Endothelial cell of umbilical vein (primary cell): Measurements from ENCODE around the gene FMR1NB. TPM values are rescaled to one million over a fixed set of nuclear protein-coding genes. Genes with fewer than 3 reads are reported as not detected.

ENCODE experiments used
- BruUV-seq: library from RNA; stranded (reverse); fragments of 400-500 nt; replicated peaks from 2 replicates; lab custom pipeline; 2021; lab: Mats Ljungman, UMichigan
- CTCF ChIA-PET: fragments of 300-600, 350-600 bp; sonication (Branson Sonifier 250); formaldehyde crosslinking; loops from one replicate; lab custom pipeline; 2021; ENCODE audit warnings: antibody characterized with exemption, inconsistent platforms; lab: Charles Lee
- POLR2A ChIA-PET: fragments of 300-600, 350-600 bp; sonication (Branson Sonifier 250); formaldehyde crosslinking; loops from one replicate; lab custom pipeline; 2021; ENCODE audit warnings: antibody characterized with exemption, inconsistent platforms; lab: Charles Lee
- DNase-seq: peaks from one replicate; pipeline ENCODE4 v3.0.0-alpha.2; 2011; ENCODE audit warnings: low read depth, low spot score
- FAIRE-seq: peaks from 2 replicates; lab custom pipeline; 2011; peaks lifted over from hg19 to GRCh38; lab: Jason Lieb, UNC
- H2AFZ ChIP-seq: 2 replicates; pipeline ENCODE4 v1.6.0; 2012; ENCODE audit warnings: low read depth, low read length, control low read depth, inconsistent platforms
- H3K27ac ChIP-seq: 2 replicates; pipeline ENCODE4 v1.5.1; 2011; ENCODE audit warnings: low read depth, mild to moderate bottlenecking, control low read depth, low read length, moderate library complexity; ENCODE audit not compliant: insufficient read depth
- H3K27me3 ChIP-seq, 2 experiments: 2 replicates each; pipeline versions ENCODE4 v1.6.0 to v1.6.1; 2011; ENCODE audit warnings: low read length in 2 of 2, mixed read lengths in 1 of 2; ENCODE audit not compliant: control insufficient read depth in 2 of 2, insufficient read depth in 2 of 2
- H3K36me3 ChIP-seq, 2 experiments: 2 replicates in 1 of 2; 3 replicates in 1 of 2; pipeline ENCODE4 v1.5.1; 2011; ENCODE audit warnings: low read length in 2 of 2, mild to moderate bottlenecking in 1 of 2, moderate library complexity in 1 of 2; ENCODE audit not compliant: control insufficient read depth in 2 of 2, insufficient read depth in 2 of 2; ENCODE audit errors: extremely low read depth in 1 of 2
- H3K4me1 ChIP-seq: 3 replicates; pipeline ENCODE4 v1.5.1; 2011; ENCODE audit warnings: mild to moderate bottlenecking, low read length; ENCODE audit not compliant: control insufficient read depth, insufficient read depth; ENCODE audit errors: extremely low read depth
- H3K4me2 ChIP-seq: 2 replicates; pipeline ENCODE4 v1.6.1; 2011; ENCODE audit warnings: low read length, control low read depth, mixed read lengths; ENCODE audit not compliant: insufficient read depth
- H3K4me3 ChIP-seq, 3 experiments: fragments of 200-600 bp in 1 of 3; sonication (generic), shearing (Covaris generic) in 1 of 3; replicated peaks in 1 of 3; 2 replicates each; pipeline ENCODE4 v1.5.1; 2011 to 2016; ENCODE audit warnings: control low read depth in 3 of 3, low read length in 3 of 3, mild to moderate bottlenecking in 2 of 3, inconsistent platforms in 1 of 3, low read depth in 1 of 3, moderate library complexity in 1 of 3; ENCODE audit not compliant: insufficient read depth in 1 of 3
- H3K79me2 ChIP-seq: 2 replicates; pipeline ENCODE4 v1.6.0; 2012; ENCODE audit warnings: low read length, inconsistent platforms; ENCODE audit not compliant: control insufficient read depth, insufficient read depth
- H3K9ac ChIP-seq: replicated peaks from 2 replicates; pipeline ENCODE3; 2011; ENCODE audit warnings: low read length, control low read depth; ENCODE audit not compliant: insufficient read depth; ENCODE audit errors: extremely low read depth
- H3K9me1 ChIP-seq: replicated peaks from 3 replicates; pipeline ENCODE4 v1.6.0; 2011; ENCODE audit warnings: mild to moderate bottlenecking, low read length; ENCODE audit not compliant: control insufficient read depth, insufficient read depth; ENCODE audit errors: extremely low read depth
- H3K9me3 ChIP-seq: replicated peaks from 2 replicates; pipeline ENCODE4 v1.5.1; 2012; ENCODE audit warnings: low read length, inconsistent platforms; ENCODE audit not compliant: control insufficient read depth, insufficient read depth
- H4K20me1 ChIP-seq: replicated peaks from 2 replicates; pipeline ENCODE3; 2011; ENCODE audit warnings: mild to moderate bottlenecking, low read length; ENCODE audit not compliant: control insufficient read depth, insufficient read depth; ENCODE audit errors: extremely low read depth
- CTCF ChIP-seq, 2 donors: IDR thresholded peaks; 1 replicate in 1 of 2; 2 replicates in 1 of 2; pipeline ENCODE4 v1.5.1; 2011; ENCODE audit warnings: low read length in 2 of 2, mild to moderate bottlenecking in 2 of 2, moderate library complexity in 2 of 2, control low read depth in 1 of 2, inconsistent platforms in 1 of 2, low read depth in 1 of 2; ENCODE audit not compliant: insufficient read depth in 1 of 2; ENCODE audit errors: extremely low read depth in 1 of 2
- EZH2 ChIP-seq: IDR thresholded peaks from 2 replicates; pipeline ENCODE4 v1.6.1; 2012; ENCODE audit warnings: borderline replicate concordance, low read depth, mild to moderate bottlenecking, moderate library complexity, low read length, inconsistent platforms; ENCODE audit not compliant: severe bottlenecking
- FOS ChIP-seq: IDR thresholded peaks from 2 replicates; pipeline ENCODE4 v1.6.1; 2011; ENCODE audit warnings: mild to moderate bottlenecking, low read length, moderate library complexity, borderline replicate concordance; ENCODE audit not compliant: insufficient read depth
- GATA2 ChIP-seq: IDR thresholded peaks from 2 replicates; pipeline ENCODE4 v1.7.0; 2011; ENCODE audit warnings: low read depth, mild to moderate bottlenecking, moderate library complexity, mixed read lengths, low read length; ENCODE audit not compliant: insufficient read length, insufficient read depth
- JUN ChIP-seq: IDR thresholded peaks from 2 replicates; pipeline ENCODE4 v1.6.1; 2011; ENCODE audit warnings: borderline replicate concordance, low read depth; ENCODE audit not compliant: insufficient read length, insufficient read depth
- MAX ChIP-seq: IDR thresholded peaks from 2 replicates; pipeline ENCODE4 v1.6.1; 2011; ENCODE audit not compliant: insufficient read depth, insufficient read length
- MYC ChIP-seq: IDR thresholded peaks from one replicate; pipeline ENCODE4 v1.6.1; 2011; ENCODE audit warnings: mild to moderate bottlenecking, low read depth, low read length
- POLR2A ChIP-seq: IDR thresholded peaks from 2 replicates; pipeline ENCODE4 v1.6.1; 2012; ENCODE audit warnings: low read depth, mild to moderate bottlenecking, control low read depth, low read length
- POLR2AphosphoS5 ChIP-seq: IDR thresholded peaks from 2 replicates; pipeline ENCODE4 v1.6.1; 2012; ENCODE audit warnings: low read depth, mild to moderate bottlenecking, control low read depth, low read length, moderate library complexity; ENCODE audit not compliant: insufficient read depth
- dilution Hi-C: fragments of 300-500 bp; cut with MboI; formaldehyde crosslinking; loops from one replicate; pipeline ENCODE4 v1.15.0; 2019; ENCODE audit warnings: low sequenced_read_pairs; ENCODE audit not compliant: extremely low pct_ligation_motif_present
- intact Hi-C: fragments of 100-400 bp; cut with micrococcal nuclease; formaldehyde crosslinking; loops from one replicate; pipeline ENCODE4 v1.10.0; 2022
- polyA plus RNA-seq, 4 experiments: library from polyadenylated mRNA; depleted of rRNA in 3 of 4; stranded (reverse) in 3 of 4; unstranded in 1 of 4; fragments of >200 nt; gene quantifications; 2 replicates each; pipeline versions ENCODE4 v1.2.1 to v1.2.3, GENCODE V29; 2011 to 2012; ENCODE audit warnings: missing spikeins in 1 of 4
- total RNA-seq: library from RNA; stranded (reverse); gene quantifications from 2 replicates; pipeline ENCODE4 v1.2.3, GENCODE V29; 2021

Gene FMR1NB
- total and polyA plus RNA-seq, 2 donors (not counting 3 experiments of a cell fraction or from before 2014, with no cell fraction given), result not detected

GRCh38 chrX:147957291-147957690 is 23.8 kb upstream of the FMR1NB start:
- no peaks in the 10 kb centered on the region for H3K4me1 ChIP-seq
- no peaks in the 10 kb centered on the region for H3K9me3 ChIP-seq
- no peaks in the 10 kb centered on the region for H3K79me2 ChIP-seq
- dilution Hi-C loops, result no loop called here
- TF ChIP-seq MAX (no peak), GATA2 (no peak), FOS (no peak), CTCF (IDR thresholded peaks at IDR 0.05; ENCODE audit: extremely low read depth in 1 of 2, insufficient read depth in 1 of 2, low read depth in 1 of 2, low read length in 2 of 2) (no peak), POLR2AphosphoS5 (no peak), MYC (no peak), EZH2 (no peak), JUN (no peak), POLR2A (no peak)
- no peaks in the 10 kb centered on the region for H4K20me1 ChIP-seq
- no peaks in the 10 kb centered on the region for H3K9me1 ChIP-seq
- ChIA-PET POLR2A (no interaction called here), CTCF (no interaction called here)
- H3K9ac ChIP-seq, result no peak overlapping the region
- no peak overlapping the region for H3K4me2 ChIP-seq
- DNase-seq, result no peak
- BruUV-seq, result no TSS peak
- H3K27ac ChIP-seq, result no peak overlapping the region
- no peaks in the 10 kb centered on the region for H3K36me3 ChIP-seq
- FAIRE-seq, result no peak
- H3K4me3 ChIP-seq, result no peak overlapping the region
- H2AFZ ChIP-seq, result no peak overlapping the region
- H3K27me3 ChIP-seq, result no peaks in the 10 kb centered on the region
- intact Hi-C loops, result no loop called here
